Sigmoid colon (tissue), 7 donors: ENCODE results near the gene ARHGAP30. TPM values are rescaled to one million over a fixed set of nuclear protein-coding genes. Genes with fewer than 3 reads are reported as not detected.
"Not testable (repeated sequence)": the region's sequence is repeated elsewhere in the genome, so short reads cannot be mapped to it uniquely, and the experiment has no call there.

Experiments used
- DNase-seq: peaks from one replicate; pipeline ENCODE4 v3.0.0-alpha.2; 2019
- H3K27ac ChIP-seq, 4 donors: fragments of 200-600 bp; sonication (generic); one replicate each; pipeline ENCODE4 v1.5.1; 2016 to 2019; ENCODE audit warnings: mild to moderate bottlenecking in 1 of 4
- H3K27me3 ChIP-seq, 3 donors: fragments of 200-600 bp; sonication (generic); one replicate each; pipeline ENCODE4 v1.5.1; 2019; ENCODE audit warnings: mild to moderate bottlenecking in 1 of 3
- H3K36me3 ChIP-seq, 4 donors: fragments of 200-600 bp; sonication (generic); one replicate each; pipeline ENCODE4 v1.5.1; 2016 to 2019
- H3K4me1 ChIP-seq, 4 donors: fragments of 200-600 bp; sonication (generic); one replicate each; pipeline ENCODE4 v1.5.1; 2017 to 2019
- H3K4me3 ChIP-seq, 4 donors: fragments of 200-600 bp; sonication (generic); one replicate each; pipeline ENCODE4 v1.5.1; 2017 to 2019; ENCODE audit warnings: mild to moderate bottlenecking in 2 of 4, moderate library complexity in 1 of 4
- H3K9me3 ChIP-seq, 4 donors: fragments of 200-600 bp in 3 of 4; sonication (generic) in 3 of 4; one replicate each; pipeline versions ENCODE4 v1.5.1 to v1.6.1; 2013 to 2019
- CTCF ChIP-seq, 4 experiments: fragments of 450-650 bp in 3 of 4; fragments of 200-600 bp in 1 of 4; IDR thresholded peaks; one replicate each; pipeline ENCODE4 v1.5.1; 2016 to 2019; ENCODE audit warnings: antibody characterized with exemption in 4 of 4, mild to moderate bottlenecking in 3 of 4, moderate library complexity in 2 of 4
- EP300 ChIP-seq, 4 donors: sonication (generic); formaldehyde crosslinking; IDR thresholded peaks; one replicate each; pipeline ENCODE4 v1.6.1; 2017; ENCODE audit warnings: antibody characterized with exemption in 4 of 4
- POLR2A ChIP-seq, 2 donors: fragments of 450-650 bp; IDR thresholded peaks; one replicate each; pipeline ENCODE4 v1.6.1; 2016; ENCODE audit warnings: antibody characterized with exemption in 2 of 2, mild to moderate bottlenecking in 2 of 2, moderate library complexity in 2 of 2
- POLR2AphosphoS5 ChIP-seq, 4 donors: sonication (generic); formaldehyde crosslinking; IDR thresholded peaks; one replicate each; pipeline ENCODE4 v1.6.1; 2017; ENCODE audit warnings: antibody characterized with exemption in 4 of 4
- WGBS, 2 donors: extraction: QIAGEN DNeasy Blood & Tissue Kit; methylation state at CpG; one replicate each; pipeline ENCODE4 v1.1.7; 2013; 5-methylcytosine and 5-hydroxymethylcytosine counted together
- intact Hi-C: fragments of 100-400 bp; cut with DNase I; formaldehyde crosslinking; loops from one replicate; pipeline ENCODE4 v1.15.1; 2023
- polyA plus RNA-seq, 3 donors: library from polyadenylated mRNA; stranded (reverse); fragments of 200-250 nt; gene quantifications; one replicate each; pipeline ENCODE4 v1.2.3, GENCODE V29; 2013
- total RNA-seq, 4 donors: library from RNA; depleted of rRNA; stranded (reverse); fragments of >200 nt; gene quantifications; one replicate each; pipeline ENCODE4 v1.1.0, GENCODE V29; 2016
- donor health status: healthy with polysubstance abuse.
- donor health status: Bipolar disorder and iron deficiency.
- donor health status: healthy.

ARHGAP30 gene
- total and polyA plus RNA-seq, 7 donors: 4.4 to 37.8 (median 6.1) TPM

GRCh38 chr1:161031874-161032273 is 37.8 kb downstream of the ARHGAP30 start:
- TF ChIP-seq EP300 (IDR thresholded peaks at IDR 0.05): no peak
- TF ChIP-seq POLR2AphosphoS5 (IDR thresholded peaks at IDR 0.05): no peak
- TF ChIP-seq CTCF (IDR thresholded peaks at IDR 0.05): no peak
- TF ChIP-seq POLR2A (IDR thresholded peaks at IDR 0.05): no peak
- intact Hi-C loops: no loop called here
- DNase-seq: no peak

GRCh38 chr1:161029466-161029865 is 40.2 kb downstream of the ARHGAP30 start:
- H3K36me3 ChIP-seq, intact Hi-C loops, DNase-seq, H3K27me3 ChIP-seq, H3K4me1 ChIP-seq, H3K4me3 ChIP-seq, H3K9me3 ChIP-seq, H3K27ac ChIP-seq: not testable (repeated sequence)
- WGBS, 2 donors: 97 to 98% methylated on average over 32 of the region's 32 CpGs

More at GRCh38 chr1:161031874-161032273, 37.8 kb downstream of the ARHGAP30 start:
- no peaks in the 10 kb centered on the region for H3K9me3 ChIP-seq
- no peak overlapping the region for H3K4me3 ChIP-seq
- WGBS, 2 donors: 60 to 72% methylated on average over 2 of the region's 2 CpGs
- no peaks in the 10 kb centered on the region for H3K4me1 ChIP-seq
- H3K36me3 ChIP-seq: no peaks in the 10 kb centered on the region
- no peaks in the 10 kb centered on the region for H3K27me3 ChIP-seq
- H3K27ac ChIP-seq: no peak overlapping the region

GRCh38 chr1:161026954-161027353 is 42.7 kb downstream of the ARHGAP30 start:
- intact Hi-C loops, H3K9me3 ChIP-seq: not testable (repeated sequence)
- 29 to 52% methylated on average over 1 of the region's 1 CpG for WGBS, 2 donors

GRCh38 chr1:161022432-161022831 is 47.3 kb downstream of the ARHGAP30 start:
- 87 to 91% methylated on average over 12 of the region's 12 CpGs for WGBS, 2 donors
- H3K36me3 ChIP-seq, H3K4me3 ChIP-seq, H3K27ac ChIP-seq, intact Hi-C loops, DNase-seq, H3K9me3 ChIP-seq: not testable (repeated sequence)
- peaks cover 0 to 17% (median 14%) of the 10 kb centered on the region in 4 donors for H3K4me1 ChIP-seq
- H3K27me3 ChIP-seq: peaks cover 0 to 35% (median 20%) of the 10 kb centered on the region in 3 donors

More at GRCh38 chr1:161026954-161027353, 42.7 kb downstream of the ARHGAP30 start:
- not testable (repeated sequence) for H3K27ac ChIP-seq, H3K27me3 ChIP-seq, H3K4me3 ChIP-seq, H3K4me1 ChIP-seq, DNase-seq, H3K36me3 ChIP-seq

- WGBS, 2 donors: 57 to 82% methylated on average over 2 of the region's 2 CpGs
- Histone ChIP-seq H3K36me3 (no peaks in the 10 kb centered on the region), H3K4me3 (no peak overlapping the region), H3K27me3 (peaks cover 0 to 35% (median 20%) of the 10 kb centered on the region in 3 donors), H3K4me1 (peaks cover 0 to 17% (median 14%) of the 10 kb centered on the region in 4 donors), H3K27ac (no peak overlapping the region), H3K9me3 (no peaks in the 10 kb centered on the region)
- no peak for DNase-seq
- no peak for TF ChIP-seq EP300 (IDR thresholded peaks at IDR 0.05)
- TF ChIP-seq POLR2AphosphoS5 (IDR thresholded peaks at IDR 0.05): no peak
- TF ChIP-seq POLR2A (IDR thresholded peaks at IDR 0.05): no peak
- no peak for TF ChIP-seq CTCF (IDR thresholded peaks at IDR 0.05)
- intact Hi-C loops: no loop called here
Measured at GRCh38 chr1:161021970-161022353, 47.7 kb downstream of the ARHGAP30 start.

GRCh38 chr1:161021165-161021969 is 48.3 kb downstream of the ARHGAP30 start:
- peak overlapping the region; percentile 24 to 47 (median 42) for H3K4me3 ChIP-seq
- H3K27ac ChIP-seq: peak overlapping the region; percentile 28 to 76 (median 60)
- DNase-seq: peak; percentile 75
- intact Hi-C loops: no loop called here
- H3K9me3 ChIP-seq: no peaks in the 10 kb centered on the region
- H3K36me3 ChIP-seq: no peaks in the 10 kb centered on the region
- peaks cover 0 to 35% (median 20%) of the 10 kb centered on the region in 3 donors for H3K27me3 ChIP-seq
- WGBS, 2 donors: 11 to 13% methylated on average over 34 of the region's 34 CpGs
- TF ChIP-seq POLR2AphosphoS5 (IDR thresholded peaks at IDR 0.05): peak in 2 of 4 donors; percentile 14 to 20
- no peak for TF ChIP-seq EP300 (IDR thresholded peaks at IDR 0.05)
- no peak for TF ChIP-seq CTCF (IDR thresholded peaks at IDR 0.05)
- peak in 1 of 2 donors; percentile 64 for TF ChIP-seq POLR2A (IDR thresholded peaks at IDR 0.05)
- peaks cover 0 to 17% (median 14%) of the 10 kb centered on the region in 4 donors for H3K4me1 ChIP-seq
